Left lung (tissue), 10 donors: Measurements from ENCODE around the gene KRT36. TPM values are rescaled to one million over a fixed set of nuclear protein-coding genes. Genes with fewer than 3 reads are reported as not detected.

Experiments
- ATAC-seq: fragments of 200-7000 bp; cut with Tn5 transposase; one replicate; pipeline ENCODE4 v1.9.1; 2020; ENCODE audit warnings: moderate library complexity
- DNase-seq, 4 donors: peaks; one replicate each; pipeline ENCODE4 v3.0.0-alpha.2; 2013 to 2020
- H3K27ac ChIP-seq, 2 donors: fragments of 200-600 bp; sonication (generic) in 1 of 2; one replicate each; pipeline versions ENCODE4 v1.5.0 to v1.8.0; 2020 to 2021
- H3K27me3 ChIP-seq, 2 donors: fragments of 200-600 bp; sonication (generic) in 1 of 2; one replicate each; pipeline versions ENCODE4 v1.5.0 to v1.8.0; 2020 to 2021
- H3K36me3 ChIP-seq, 2 donors: fragments of 200-600 bp; sonication (generic) in 1 of 2; one replicate each; pipeline versions ENCODE4 v1.5.0 to v1.8.0; 2020 to 2021
- H3K4me1 ChIP-seq, 2 donors: fragments of 200-600 bp; one replicate each; pipeline ENCODE4 v1.8.0; 2021
- H3K4me3 ChIP-seq, 2 donors: fragments of 200-600 bp; sonication (generic) in 1 of 2; one replicate each; pipeline versions ENCODE4 v1.5.0 to v1.8.0; 2020 to 2021; ENCODE audit warnings: mild to moderate bottlenecking in 1 of 2
- H3K9me3 ChIP-seq, 2 donors: fragments of 200-600 bp; sonication (generic) in 1 of 2; one replicate each; pipeline versions ENCODE4 v1.5.0 to v1.8.0; 2020 to 2021
- intact Hi-C, 2 donors: fragments of 100-400 bp; cut with DNase I; formaldehyde crosslinking; loops; one replicate each; pipeline versions ENCODE4 v1.11.2 to v1.14.2; 2022
- polyA plus RNA-seq, 6 donors: library from polyadenylated mRNA; unstranded; fragments of 120-200 nt; gene quantifications; one replicate each; pipeline ENCODE4 v1.2.1, GENCODE V29; 2013; ENCODE audit not compliant: insufficient read length in 6 of 6
- total RNA-seq, 2 donors: library from RNA; stranded (reverse); fragmentation: NEBNext Ultra II Directional; extraction: Animal tissue kit (Norgen Biotek cat#: 25700); gene quantifications; one replicate each; pipeline ENCODE4 v1.2.1, GENCODE V29; 2021
- TF ChIP-seq, protein P1 (sequence below), 2 donors: fragments of 200-600 bp; sonication (generic) in 1 of 2; IDR thresholded peaks; one replicate each; pipeline versions ENCODE4 v1.5.0 to v1.8.0; 2021; ENCODE audit warnings: antibody characterized with exemption in 2 of 2
- donor health status: DM: no; HTN: yes; CAD: no.
- donor health status: DM: no; HTN: no; CAD: no.

Gene KRT36
- total and polyA plus RNA-seq, 8 donors: not detected

DNA sequence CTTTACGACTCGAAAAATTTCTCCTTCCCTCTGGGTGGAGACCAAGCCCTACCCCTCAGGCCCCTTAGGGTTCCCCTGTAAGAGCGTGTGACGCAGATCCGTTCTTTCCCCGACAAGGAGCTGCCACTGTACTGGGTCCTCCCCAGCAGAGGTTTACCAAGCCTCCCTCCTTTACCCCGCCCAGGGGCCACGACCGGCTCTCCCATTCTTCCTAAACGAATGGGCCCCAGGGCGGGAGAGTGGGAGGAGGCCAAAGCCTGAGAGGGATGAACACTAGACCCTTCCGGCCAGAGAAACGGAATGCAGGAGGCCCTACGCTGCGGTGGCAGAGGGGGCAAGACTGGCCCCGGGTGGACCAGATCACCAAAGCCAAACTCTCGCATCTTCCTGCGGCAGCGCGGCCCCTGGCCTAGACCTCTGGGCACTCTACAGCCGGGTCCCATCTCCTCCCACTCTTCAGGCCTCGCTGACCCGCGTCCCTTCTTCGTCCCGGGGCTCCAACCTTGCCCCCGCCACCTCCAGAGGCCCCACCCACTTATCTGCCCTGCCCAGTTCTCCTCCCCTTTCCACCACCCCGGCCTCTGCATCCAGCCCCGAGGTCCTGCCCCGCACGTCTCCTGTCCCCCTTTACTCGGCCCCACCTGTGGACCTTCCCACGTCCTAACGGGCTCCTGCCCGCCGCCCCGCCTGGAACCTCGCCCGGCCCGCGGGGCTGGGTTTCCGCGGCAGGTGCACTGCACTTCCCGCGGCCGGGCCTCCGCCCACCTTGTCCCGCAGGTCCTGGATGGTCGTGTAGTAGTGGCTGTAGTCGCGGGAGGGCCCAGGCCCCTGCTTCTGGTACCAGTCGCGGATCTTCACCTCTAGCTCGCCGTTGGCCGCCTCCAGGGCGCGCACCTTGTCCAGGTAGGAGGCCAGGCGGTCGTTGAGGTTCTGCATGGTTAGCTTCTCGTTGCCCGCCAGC is 37.6 kb upstream of the KRT36 start:
- H3K9me3 ChIP-seq: no peaks in the 10 kb centered on the region
- H3K36me3 ChIP-seq: peaks cover 0 to 10% of the 10 kb centered on the region in 2 donors
- DNase-seq: peak in 1 of 4 donors; percentile 80
- TF ChIP-seq, protein P1, sequence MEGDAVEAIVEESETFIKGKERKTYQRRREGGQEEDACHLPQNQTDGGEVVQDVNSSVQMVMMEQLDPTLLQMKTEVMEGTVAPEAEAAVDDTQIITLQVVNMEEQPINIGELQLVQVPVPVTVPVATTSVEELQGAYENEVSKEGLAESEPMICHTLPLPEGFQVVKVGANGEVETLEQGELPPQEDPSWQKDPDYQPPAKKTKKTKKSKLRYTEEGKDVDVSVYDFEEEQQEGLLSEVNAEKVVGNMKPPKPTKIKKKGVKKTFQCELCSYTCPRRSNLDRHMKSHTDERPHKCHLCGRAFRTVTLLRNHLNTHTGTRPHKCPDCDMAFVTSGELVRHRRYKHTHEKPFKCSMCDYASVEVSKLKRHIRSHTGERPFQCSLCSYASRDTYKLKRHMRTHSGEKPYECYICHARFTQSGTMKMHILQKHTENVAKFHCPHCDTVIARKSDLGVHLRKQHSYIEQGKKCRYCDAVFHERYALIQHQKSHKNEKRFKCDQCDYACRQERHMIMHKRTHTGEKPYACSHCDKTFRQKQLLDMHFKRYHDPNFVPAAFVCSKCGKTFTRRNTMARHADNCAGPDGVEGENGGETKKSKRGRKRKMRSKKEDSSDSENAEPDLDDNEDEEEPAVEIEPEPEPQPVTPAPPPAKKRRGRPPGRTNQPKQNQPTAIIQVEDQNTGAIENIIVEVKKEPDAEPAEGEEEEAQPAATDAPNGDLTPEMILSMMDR (IDR thresholded peaks at IDR 0.05): no peak
- H3K4me3 ChIP-seq: peak overlapping the region; percentile 40 to 43
- ATAC-seq: peak; percentile 61
- peaks cover 0 to 16% of the 10 kb centered on the region in 2 donors for H3K4me1 ChIP-seq
- H3K27ac ChIP-seq: peak overlapping the region; percentile 71 to 86
- peaks cover 19 to 73% of the 10 kb centered on the region in 2 donors for H3K27me3 ChIP-seq
- intact Hi-C loops: no loop called here

DNA sequence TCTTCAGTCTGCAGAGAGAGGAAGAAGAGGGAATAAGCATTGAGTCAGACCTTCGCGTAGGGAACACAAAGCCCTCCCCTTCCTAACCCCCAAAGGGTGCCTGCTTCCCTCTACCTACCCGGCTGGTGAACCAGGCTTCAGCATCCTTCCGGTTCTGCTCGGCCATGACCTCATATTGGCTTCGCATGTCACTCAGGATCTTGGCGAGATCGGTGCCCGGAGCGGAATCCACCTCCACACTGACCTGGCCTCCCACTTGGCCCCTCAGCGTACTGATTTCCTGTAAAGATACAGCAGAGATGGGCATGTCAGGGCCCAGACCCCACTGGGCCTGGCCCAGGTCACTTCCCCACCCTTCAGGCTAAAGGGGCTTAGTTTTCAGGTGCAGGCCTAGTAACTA is 34.6 kb upstream of the KRT36 start:
- Histone ChIP-seq H3K4me1 (peaks cover 0 to 22% of the 10 kb centered on the region in 2 donors), H3K9me3 (no peaks in the 10 kb centered on the region), H3K27ac (peak overlapping the region in 1 of 2 donors; percentile 33), H3K4me3 (peak overlapping the region in 1 of 2 donors; percentile 6), H3K27me3 (peaks cover 19 to 58% of the 10 kb centered on the region in 2 donors), H3K36me3 (peaks cover 0 to 10% of the 10 kb centered on the region in 2 donors)
- intact Hi-C loops: no loop called here
- DNase-seq (no peak), ATAC-seq (no peak)
- TF ChIP-seq, protein P1 (IDR thresholded peaks at IDR 0.05): no peak

DNA sequence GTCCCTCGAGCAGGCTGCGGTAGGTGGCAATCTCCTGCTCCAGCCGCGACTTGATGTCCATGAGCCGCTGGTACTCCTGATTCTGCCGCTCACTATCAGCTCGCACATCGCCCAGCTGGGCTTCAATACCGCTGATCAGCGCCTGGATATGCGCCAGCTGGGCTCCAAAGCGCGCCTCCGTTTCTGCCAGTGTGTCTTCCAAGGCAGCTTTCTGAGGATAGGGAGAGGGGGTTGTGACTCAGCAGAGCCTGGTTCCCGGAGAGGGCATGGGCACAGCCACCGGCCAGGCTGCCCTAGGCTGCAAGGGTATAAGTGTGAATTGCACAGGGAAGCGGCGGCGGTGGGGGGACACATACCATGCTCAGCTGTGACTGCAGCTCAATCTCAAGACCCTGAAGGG is 34.1 kb upstream of the KRT36 start:
- peak in 1 of 4 donors; percentile 71 for DNase-seq
- ATAC-seq: no peak
- intact Hi-C loops: no loop called here
- TF ChIP-seq, protein P1 (IDR thresholded peaks at IDR 0.05): no peak
- Histone ChIP-seq H3K27me3 (peaks cover 19 to 53% of the 10 kb centered on the region in 2 donors), H3K9me3 (no peaks in the 10 kb centered on the region), H3K4me1 (peaks cover 0 to 22% of the 10 kb centered on the region in 2 donors), H3K27ac (no peak overlapping the region), H3K4me3 (peak overlapping the region in 1 of 2 donors; percentile 6), H3K36me3 (peaks cover 0 to 10% of the 10 kb centered on the region in 2 donors)

DNA sequence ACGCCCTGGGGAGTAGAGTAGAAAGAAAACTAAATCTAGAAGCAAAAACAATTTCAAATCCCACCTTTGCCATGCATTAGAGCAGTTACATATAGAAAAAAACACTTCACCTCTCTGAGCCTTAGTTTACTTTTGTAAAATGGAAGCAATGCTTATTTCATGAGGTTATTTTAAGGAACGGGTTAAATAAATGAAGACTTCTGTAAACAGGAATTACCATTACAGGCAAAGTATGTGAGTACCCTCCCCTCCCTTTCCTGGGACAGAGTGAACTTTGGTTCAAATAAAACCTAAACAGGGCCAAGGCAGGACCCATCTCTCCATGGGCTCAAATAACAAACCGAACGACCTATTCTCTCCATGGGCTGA is 33.5 kb upstream of the KRT36 start:
- peaks cover 16 to 50% of the 10 kb centered on the region in 2 donors for H3K27me3 ChIP-seq
- intact Hi-C loops: no loop called here
- DNase-seq: no peak
- H3K27ac ChIP-seq: no peak overlapping the region
- no peak for ATAC-seq
- H3K4me3 ChIP-seq: no peak overlapping the region
- TF ChIP-seq, protein P1 (IDR thresholded peaks at IDR 0.05): no peak
- H3K4me1 ChIP-seq: peaks cover 0 to 19% of the 10 kb centered on the region in 2 donors
- H3K36me3 ChIP-seq: peaks cover 0 to 10% of the 10 kb centered on the region in 2 donors
- H3K9me3 ChIP-seq: no peaks in the 10 kb centered on the region
